ENCODE results near the gene RALGAPA2. TPM values are rescaled to one million over a fixed set of nuclear protein-coding genes. Genes with fewer than 3 reads are reported as not detected.

The RALGAPA2 gene
- total and polyA plus RNA-seq, 2 experiments from 2014 or later, result 13.1 to 43.4 TPM

DNA sequence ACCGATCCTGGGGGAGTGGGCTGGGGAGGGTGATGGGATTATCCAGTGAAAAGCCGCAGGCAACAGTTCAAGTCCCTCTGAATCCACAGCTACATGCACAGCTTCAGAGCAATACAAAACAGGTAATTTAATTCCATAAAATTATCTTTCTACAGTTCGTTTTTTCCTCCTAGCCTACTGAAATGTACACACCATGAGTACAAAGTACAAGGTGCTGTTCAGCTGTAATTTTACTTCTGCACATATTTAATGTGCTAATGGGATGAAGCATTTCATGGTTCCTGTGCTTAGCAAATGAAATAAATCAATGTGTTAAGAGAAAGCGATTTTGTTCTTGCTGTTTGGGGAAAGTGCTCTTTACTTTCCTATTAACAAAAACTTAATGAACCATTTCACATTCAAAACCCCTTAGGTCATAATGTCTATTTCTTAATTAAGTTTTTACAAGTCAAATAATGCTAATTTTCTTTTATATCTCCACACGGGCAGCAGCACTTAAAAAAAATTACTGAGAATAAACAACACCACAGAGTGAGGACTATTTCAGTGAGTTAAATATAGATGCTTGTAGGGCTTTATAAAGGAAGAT, 272.7 kb downstream of the RALGAPA2 start:
- Histone ChIP-seq H3K9me2 (ENCODE audit: insufficient read depth) (no peaks in the 10 kb centered on the region), H3K79me2 (replicated peaks; ENCODE audit: insufficient read depth) (no peaks in the 10 kb centered on the region), H4K20me1 (replicated peaks; ENCODE audit: insufficient read depth) (no peaks in the 10 kb centered on the region; the same call in 1 of the 2 replicates), H3K27me3 (ENCODE audit: insufficient read depth) (no peaks in the 10 kb centered on the region), H3F3A (replicated peaks; ENCODE audit: low read depth) (no peaks in the 10 kb centered on the region), H2AFZ (no peak overlapping the region), H3K36me3 (ENCODE audit: insufficient read depth) (no peaks in the 10 kb centered on the region), H3K4me3 (no peak overlapping the region), H3K27ac (ENCODE audit: low read depth) (no peak overlapping the region), H3K4me2 (no peak overlapping the region), H3K4me1 (ENCODE audit: insufficient read depth) (peaks cover 8% of the 10 kb centered on the region)
- Mint-ChIP-seq H3K27ac (no peak overlapping the region), H3K4me3 (no peak overlapping the region), H3K9me3 (no peaks in the 10 kb centered on the region), H3K4me1 (peaks cover 36% of the 10 kb centered on the region), H3K36me3 (ENCODE audit: low read depth) (no peaks in the 10 kb centered on the region; the same call in 2 of the 3 replicates), H3K27me3 (ENCODE audit: insufficient read depth, low read depth, poor library complexity) (peaks cover 4% of the 10 kb centered on the region)
- ATAC-seq, result no peak
- TF ChIP-seq, protein P1, sequence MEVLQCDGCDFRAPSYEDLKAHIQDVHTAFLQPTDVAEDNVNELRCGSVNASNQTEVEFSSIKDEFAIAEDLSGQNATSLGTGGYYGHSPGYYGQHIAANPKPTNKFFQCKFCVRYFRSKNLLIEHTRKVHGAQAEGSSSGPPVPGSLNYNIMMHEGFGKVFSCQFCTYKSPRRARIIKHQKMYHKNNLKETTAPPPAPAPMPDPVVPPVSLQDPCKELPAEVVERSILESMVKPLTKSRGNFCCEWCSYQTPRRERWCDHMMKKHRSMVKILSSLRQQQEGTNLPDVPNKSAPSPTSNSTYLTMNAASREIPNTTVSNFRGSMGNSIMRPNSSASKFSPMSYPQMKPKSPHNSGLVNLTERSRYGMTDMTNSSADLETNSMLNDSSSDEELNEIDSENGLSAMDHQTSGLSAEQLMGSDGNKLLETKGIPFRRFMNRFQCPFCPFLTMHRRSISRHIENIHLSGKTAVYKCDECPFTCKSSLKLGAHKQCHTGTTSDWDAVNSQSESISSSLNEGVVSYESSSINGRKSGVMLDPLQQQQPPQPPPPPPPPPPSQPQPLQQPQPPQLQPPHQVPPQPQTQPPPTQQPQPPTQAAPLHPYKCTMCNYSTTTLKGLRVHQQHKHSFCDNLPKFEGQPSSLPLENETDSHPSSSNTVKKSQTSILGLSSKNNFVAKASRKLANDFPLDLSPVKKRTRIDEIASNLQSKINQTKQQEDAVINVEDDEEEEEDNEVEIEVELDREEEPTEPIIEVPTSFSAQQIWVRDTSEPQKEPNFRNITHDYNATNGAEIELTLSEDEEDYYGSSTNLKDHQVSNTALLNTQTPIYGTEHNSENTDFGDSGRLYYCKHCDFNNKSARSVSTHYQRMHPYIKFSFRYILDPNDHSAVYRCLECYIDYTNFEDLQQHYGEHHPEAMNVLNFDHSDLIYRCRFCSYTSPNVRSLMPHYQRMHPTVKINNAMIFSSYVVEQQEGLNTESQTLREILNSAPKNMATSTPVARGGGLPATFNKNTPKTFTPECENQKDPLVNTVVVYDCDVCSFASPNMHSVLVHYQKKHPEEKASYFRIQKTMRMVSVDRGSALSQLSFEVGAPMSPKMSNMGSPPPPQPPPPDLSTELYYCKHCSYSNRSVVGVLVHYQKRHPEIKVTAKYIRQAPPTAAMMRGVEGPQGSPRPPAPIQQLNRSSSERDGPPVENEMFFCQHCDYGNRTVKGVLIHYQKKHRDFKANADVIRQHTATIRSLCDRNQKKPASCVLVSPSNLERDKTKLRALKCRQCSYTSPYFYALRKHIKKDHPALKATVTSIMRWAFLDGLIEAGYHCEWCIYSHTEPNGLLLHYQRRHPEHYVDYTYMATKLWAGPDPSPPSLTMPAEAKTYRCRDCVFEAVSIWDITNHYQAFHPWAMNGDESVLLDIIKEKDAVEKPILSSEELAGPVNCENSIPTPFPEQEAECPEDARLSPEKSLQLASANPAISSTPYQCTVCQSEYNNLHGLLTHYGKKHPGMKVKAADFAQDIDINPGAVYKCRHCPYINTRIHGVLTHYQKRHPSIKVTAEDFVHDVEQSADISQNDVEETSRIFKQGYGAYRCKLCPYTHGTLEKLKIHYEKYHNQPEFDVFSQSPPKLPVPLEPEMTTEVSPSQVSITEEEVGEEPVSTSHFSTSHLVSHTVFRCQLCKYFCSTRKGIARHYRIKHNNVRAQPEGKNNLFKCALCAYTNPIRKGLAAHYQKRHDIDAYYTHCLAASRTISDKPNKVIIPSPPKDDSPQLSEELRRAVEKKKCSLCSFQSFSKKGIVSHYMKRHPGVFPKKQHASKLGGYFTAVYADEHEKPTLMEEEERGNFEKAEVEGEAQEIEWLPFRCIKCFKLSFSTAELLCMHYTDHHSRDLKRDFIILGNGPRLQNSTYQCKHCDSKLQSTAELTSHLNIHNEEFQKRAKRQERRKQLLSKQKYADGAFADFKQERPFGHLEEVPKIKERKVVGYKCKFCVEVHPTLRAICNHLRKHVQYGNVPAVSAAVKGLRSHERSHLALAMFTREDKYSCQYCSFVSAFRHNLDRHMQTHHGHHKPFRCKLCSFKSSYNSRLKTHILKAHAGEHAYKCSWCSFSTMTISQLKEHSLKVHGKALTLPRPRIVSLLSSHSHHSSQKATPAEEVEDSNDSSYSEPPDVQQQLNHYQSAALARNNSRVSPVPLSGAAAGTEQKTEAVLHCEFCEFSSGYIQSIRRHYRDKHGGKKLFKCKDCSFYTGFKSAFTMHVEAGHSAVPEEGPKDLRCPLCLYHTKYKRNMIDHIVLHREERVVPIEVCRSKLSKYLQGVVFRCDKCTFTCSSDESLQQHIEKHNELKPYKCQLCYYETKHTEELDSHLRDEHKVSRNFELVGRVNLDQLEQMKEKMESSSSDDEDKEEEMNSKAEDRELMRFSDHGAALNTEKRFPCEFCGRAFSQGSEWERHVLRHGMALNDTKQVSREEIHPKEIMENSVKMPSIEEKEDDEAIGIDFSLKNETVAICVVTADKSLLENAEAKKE (CRISPR knock-in tag; IDR thresholded peaks at IDR 0.05), result no peak
- TF ChIP-seq STAT1 (IDR thresholded peaks at IDR 0.05; ENCODE audit: unreplicated experiment), result no peak
- no peak for TF ChIP-seq ZNF331 (CRISPR knock-in tag; IDR thresholded peaks at IDR 0.05; ENCODE audit: low read depth)
- TF ChIP-seq CREB1 (CRISPR knock-in tag; IDR thresholded peaks at IDR 0.05; ENCODE audit: low read depth), result no peak
- TF ChIP-seq JUNB (IDR thresholded peaks at IDR 0.05; ENCODE audit: unreplicated experiment), result no peak
- TF ChIP-seq, protein P2, sequence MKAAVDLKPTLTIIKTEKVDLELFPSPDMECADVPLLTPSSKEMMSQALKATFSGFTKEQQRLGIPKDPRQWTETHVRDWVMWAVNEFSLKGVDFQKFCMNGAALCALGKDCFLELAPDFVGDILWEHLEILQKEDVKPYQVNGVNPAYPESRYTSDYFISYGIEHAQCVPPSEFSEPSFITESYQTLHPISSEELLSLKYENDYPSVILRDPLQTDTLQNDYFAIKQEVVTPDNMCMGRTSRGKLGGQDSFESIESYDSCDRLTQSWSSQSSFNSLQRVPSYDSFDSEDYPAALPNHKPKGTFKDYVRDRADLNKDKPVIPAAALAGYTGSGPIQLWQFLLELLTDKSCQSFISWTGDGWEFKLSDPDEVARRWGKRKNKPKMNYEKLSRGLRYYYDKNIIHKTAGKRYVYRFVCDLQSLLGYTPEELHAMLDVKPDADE (IDR thresholded peaks at IDR 0.05), result no peak
- TF ChIP-seq, protein P3, sequence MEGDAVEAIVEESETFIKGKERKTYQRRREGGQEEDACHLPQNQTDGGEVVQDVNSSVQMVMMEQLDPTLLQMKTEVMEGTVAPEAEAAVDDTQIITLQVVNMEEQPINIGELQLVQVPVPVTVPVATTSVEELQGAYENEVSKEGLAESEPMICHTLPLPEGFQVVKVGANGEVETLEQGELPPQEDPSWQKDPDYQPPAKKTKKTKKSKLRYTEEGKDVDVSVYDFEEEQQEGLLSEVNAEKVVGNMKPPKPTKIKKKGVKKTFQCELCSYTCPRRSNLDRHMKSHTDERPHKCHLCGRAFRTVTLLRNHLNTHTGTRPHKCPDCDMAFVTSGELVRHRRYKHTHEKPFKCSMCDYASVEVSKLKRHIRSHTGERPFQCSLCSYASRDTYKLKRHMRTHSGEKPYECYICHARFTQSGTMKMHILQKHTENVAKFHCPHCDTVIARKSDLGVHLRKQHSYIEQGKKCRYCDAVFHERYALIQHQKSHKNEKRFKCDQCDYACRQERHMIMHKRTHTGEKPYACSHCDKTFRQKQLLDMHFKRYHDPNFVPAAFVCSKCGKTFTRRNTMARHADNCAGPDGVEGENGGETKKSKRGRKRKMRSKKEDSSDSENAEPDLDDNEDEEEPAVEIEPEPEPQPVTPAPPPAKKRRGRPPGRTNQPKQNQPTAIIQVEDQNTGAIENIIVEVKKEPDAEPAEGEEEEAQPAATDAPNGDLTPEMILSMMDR (conservative IDR thresholded peaks at IDR 0.05; ENCODE audit: low read depth in 2 of 2), result no peak
- TF ChIP-seq, protein P4, sequence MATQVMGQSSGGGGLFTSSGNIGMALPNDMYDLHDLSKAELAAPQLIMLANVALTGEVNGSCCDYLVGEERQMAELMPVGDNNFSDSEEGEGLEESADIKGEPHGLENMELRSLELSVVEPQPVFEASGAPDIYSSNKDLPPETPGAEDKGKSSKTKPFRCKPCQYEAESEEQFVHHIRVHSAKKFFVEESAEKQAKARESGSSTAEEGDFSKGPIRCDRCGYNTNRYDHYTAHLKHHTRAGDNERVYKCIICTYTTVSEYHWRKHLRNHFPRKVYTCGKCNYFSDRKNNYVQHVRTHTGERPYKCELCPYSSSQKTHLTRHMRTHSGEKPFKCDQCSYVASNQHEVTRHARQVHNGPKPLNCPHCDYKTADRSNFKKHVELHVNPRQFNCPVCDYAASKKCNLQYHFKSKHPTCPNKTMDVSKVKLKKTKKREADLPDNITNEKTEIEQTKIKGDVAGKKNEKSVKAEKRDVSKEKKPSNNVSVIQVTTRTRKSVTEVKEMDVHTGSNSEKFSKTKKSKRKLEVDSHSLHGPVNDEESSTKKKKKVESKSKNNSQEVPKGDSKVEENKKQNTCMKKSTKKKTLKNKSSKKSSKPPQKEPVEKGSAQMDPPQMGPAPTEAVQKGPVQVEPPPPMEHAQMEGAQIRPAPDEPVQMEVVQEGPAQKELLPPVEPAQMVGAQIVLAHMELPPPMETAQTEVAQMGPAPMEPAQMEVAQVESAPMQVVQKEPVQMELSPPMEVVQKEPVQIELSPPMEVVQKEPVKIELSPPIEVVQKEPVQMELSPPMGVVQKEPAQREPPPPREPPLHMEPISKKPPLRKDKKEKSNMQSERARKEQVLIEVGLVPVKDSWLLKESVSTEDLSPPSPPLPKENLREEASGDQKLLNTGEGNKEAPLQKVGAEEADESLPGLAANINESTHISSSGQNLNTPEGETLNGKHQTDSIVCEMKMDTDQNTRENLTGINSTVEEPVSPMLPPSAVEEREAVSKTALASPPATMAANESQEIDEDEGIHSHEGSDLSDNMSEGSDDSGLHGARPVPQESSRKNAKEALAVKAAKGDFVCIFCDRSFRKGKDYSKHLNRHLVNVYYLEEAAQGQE (IDR thresholded peaks at IDR 0.05; ENCODE audit: unreplicated experiment), result no peak
- TF ChIP-seq POLR2AphosphoS5 (IDR thresholded peaks at IDR 0.05; ENCODE audit: low read depth), result no peak
- no peak for TF ChIP-seq EZH2 (IDR thresholded peaks at IDR 0.05; ENCODE audit: low read depth, unreplicated experiment)
- no peak for TF ChIP-seq ZNF114 (CRISPR knock-in tag; IDR thresholded peaks at IDR 0.05)
- TF ChIP-seq NANOG (IDR thresholded peaks at IDR 0.05; ENCODE audit: borderline replicate concordance), result no peak
- no peak for TF ChIP-seq EZH2phosphoT487 (IDR thresholded peaks at IDR 0.05; ENCODE audit: unreplicated experiment)
- DNase-seq (ENCODE audit: low spot score), result no peak
